Bronchial epithelial cell (primary cell): Measurements from ENCODE around the gene EIF4G3. TPM values are rescaled to one million over a fixed set of nuclear protein-coding genes. Genes with fewer than 3 reads are reported as not detected.

ENCODE experiments used
- DNase-seq: peaks from one replicate; pipeline ENCODE4 v3.0.0-alpha.2; 2010; ENCODE audit warnings: low read depth
- FAIRE-seq: peaks from 2 replicates; lab custom pipeline; 2011; peaks lifted over from hg19 to GRCh38; lab: Jason Lieb, UNC
- H3K27me3 ChIP-seq: 2 replicates; pipeline ENCODE4 v1.5.1; 2011; ENCODE audit warnings: low read length; ENCODE audit not compliant: control insufficient read depth, insufficient read depth
- H3K36me3 ChIP-seq: 2 replicates; pipeline ENCODE4 v1.5.1; 2011; ENCODE audit warnings: low read length; ENCODE audit not compliant: control insufficient read depth, insufficient read depth
- H3K4me3 ChIP-seq: 2 replicates; pipeline ENCODE4 v1.5.1; 2011; ENCODE audit warnings: mild to moderate bottlenecking, low read depth, low read length, control low read depth
- total RNA-seq: library from RNA; depleted of rRNA; stranded (reverse); fragments of >200 nt; gene quantifications from 2 replicates; pipeline ENCODE4 v1.2.1, GENCODE V29; 2014
- TF ChIP-seq, protein P1 (sequence below): IDR thresholded peaks from 2 replicates; pipeline ENCODE4 v1.5.1; 2011; ENCODE audit warnings: mild to moderate bottlenecking, moderate library complexity, low read length, control low read depth, inconsistent platforms; ENCODE audit not compliant: insufficient read depth, severe bottlenecking

The EIF4G3 gene
- total RNA-seq, 1 donor from 2014 or later: 20.5 TPM

- Histone ChIP-seq H3K27me3 (no peaks in the 10 kb centered on the region), H3K4me3 (no peak overlapping the region), H3K36me3 (peaks cover 1% of the 10 kb centered on the region)
- DNase-seq: no peak
- no peak for FAIRE-seq
- TF ChIP-seq, protein P1, sequence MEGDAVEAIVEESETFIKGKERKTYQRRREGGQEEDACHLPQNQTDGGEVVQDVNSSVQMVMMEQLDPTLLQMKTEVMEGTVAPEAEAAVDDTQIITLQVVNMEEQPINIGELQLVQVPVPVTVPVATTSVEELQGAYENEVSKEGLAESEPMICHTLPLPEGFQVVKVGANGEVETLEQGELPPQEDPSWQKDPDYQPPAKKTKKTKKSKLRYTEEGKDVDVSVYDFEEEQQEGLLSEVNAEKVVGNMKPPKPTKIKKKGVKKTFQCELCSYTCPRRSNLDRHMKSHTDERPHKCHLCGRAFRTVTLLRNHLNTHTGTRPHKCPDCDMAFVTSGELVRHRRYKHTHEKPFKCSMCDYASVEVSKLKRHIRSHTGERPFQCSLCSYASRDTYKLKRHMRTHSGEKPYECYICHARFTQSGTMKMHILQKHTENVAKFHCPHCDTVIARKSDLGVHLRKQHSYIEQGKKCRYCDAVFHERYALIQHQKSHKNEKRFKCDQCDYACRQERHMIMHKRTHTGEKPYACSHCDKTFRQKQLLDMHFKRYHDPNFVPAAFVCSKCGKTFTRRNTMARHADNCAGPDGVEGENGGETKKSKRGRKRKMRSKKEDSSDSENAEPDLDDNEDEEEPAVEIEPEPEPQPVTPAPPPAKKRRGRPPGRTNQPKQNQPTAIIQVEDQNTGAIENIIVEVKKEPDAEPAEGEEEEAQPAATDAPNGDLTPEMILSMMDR: no peak
Observed at GRCh38 chr1:20949871-20950590, 226.7 kb downstream of the EIF4G3 start.

DNA sequence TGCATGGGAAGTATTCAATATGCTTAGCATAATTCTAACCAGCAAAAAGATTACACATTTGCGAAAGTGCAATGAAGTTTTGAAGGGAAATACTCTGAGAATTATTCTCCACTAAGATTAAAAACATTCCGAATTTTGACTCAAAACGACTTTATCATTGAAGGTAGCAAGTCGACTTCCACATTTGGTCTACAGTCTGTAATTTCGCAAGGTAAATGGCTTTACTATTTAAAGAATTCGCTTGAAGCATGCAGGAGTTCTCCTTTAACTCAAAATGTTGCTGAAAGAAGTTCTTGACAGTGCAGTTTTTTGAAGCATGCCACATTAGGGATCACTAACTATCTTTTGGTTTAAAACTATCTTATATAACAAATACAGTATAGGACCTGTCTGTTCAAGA is 228.6 kb downstream of the EIF4G3 start:
- H3K4me3 ChIP-seq: no peak overlapping the region
- TF ChIP-seq, protein P1: no peak
- FAIRE-seq (no peak), DNase-seq (no peak)
- H3K27me3 ChIP-seq: no peaks in the 10 kb centered on the region
- peaks cover 3% of the 10 kb centered on the region for H3K36me3 ChIP-seq

DNA sequence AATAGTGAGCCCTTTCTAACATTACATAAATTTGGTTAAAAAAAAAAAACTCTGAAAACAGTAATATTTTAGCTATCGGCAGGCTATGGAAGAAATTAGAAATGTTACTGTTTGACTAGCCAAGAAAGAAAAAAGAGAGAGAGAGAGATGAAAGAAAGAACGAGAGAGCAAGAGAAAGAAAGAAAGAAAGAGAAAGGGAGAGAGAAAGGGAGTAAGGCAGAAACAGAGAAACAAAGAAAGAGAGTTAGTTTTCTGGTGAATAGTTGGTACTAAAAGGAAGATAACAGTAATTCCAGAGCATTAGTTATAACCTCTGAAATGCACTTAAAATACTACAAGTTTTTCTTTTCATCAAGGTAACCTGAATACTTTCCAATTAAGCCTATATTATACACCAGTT is 229.3 kb downstream of the EIF4G3 start:
- H3K4me3 ChIP-seq: no peak overlapping the region
- FAIRE-seq (no peak), DNase-seq (no peak)
- H3K27me3 ChIP-seq: no peaks in the 10 kb centered on the region
- TF ChIP-seq, protein P1: no peak
- H3K36me3 ChIP-seq: peaks cover 3% of the 10 kb centered on the region

- Histone ChIP-seq H3K4me3 (no peak overlapping the region), H3K36me3 (no peaks in the 10 kb centered on the region), H3K27me3 (no peaks in the 10 kb centered on the region)
- FAIRE-seq (no peak), DNase-seq (no peak)
- TF ChIP-seq, protein P1: no peak
Observed at GRCh38 chr1:20936621-20937020, 240.1 kb downstream of the EIF4G3 start.

GRCh38 chr1:20936216-20936615 is 240.5 kb downstream of the EIF4G3 start:
- H3K36me3 ChIP-seq: no peaks in the 10 kb centered on the region
- FAIRE-seq (no peak), DNase-seq (no peak)
- H3K27me3 ChIP-seq: no peaks in the 10 kb centered on the region
- no peak overlapping the region for H3K4me3 ChIP-seq
- TF ChIP-seq, protein P1: no peak

DNA sequence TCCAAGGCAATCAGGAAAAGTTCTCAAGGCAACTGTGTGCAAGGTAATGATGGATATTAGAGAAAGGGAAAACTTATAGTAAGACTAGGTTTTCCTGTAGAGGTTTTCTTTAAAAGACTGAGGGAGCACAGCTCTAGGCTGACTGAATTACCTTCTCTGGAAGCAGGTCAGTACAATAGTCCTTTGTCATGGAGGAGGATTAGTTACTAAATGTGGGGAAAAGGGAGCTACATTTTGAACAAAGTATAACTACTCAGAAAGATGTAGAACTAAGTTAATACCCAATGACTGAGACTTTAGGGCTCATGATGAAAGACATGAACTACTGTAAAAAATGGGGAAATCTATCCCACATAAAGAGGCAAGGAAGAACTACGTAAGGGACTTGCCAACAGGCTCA is 241.0 kb downstream of the EIF4G3 start:
- H3K36me3 ChIP-seq: no peaks in the 10 kb centered on the region
- no peak for FAIRE-seq
- TF ChIP-seq, protein P1: no peak

More for the DNA sequence above, 241.0 kb downstream of the EIF4G3 start:
- H3K27me3 ChIP-seq: no peaks in the 10 kb centered on the region
- no peak overlapping the region for H3K4me3 ChIP-seq
- no peak for DNase-seq
